ENCODE data around the gene DNAJB1. TPM values are rescaled to one million over a fixed set of nuclear protein-coding genes. Genes with fewer than 3 reads are reported as not detected.

The DNAJB1 gene
- total and polyA plus RNA-seq, 10 of the 15 experiments (the other 5 are each of a cell fraction or from before 2014, with no cell fraction given) = 4.8 to 65.8 (median 34.9) TPM

- TF ChIP-seq, protein P1, sequence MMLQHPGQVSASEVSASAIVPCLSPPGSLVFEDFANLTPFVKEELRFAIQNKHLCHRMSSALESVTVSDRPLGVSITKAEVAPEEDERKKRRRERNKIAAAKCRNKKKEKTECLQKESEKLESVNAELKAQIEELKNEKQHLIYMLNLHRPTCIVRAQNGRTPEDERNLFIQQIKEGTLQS (IDR thresholded peaks at IDR 0.05; ENCODE audit: borderline replicate concordance, extremely low read depth, low read depth, low read length) = no peak
- no peak for TF ChIP-seq E2F8 (IDR thresholded peaks at IDR 0.05; ENCODE audit: low read depth, partially characterized antibody)
- TF ChIP-seq, protein P2, sequence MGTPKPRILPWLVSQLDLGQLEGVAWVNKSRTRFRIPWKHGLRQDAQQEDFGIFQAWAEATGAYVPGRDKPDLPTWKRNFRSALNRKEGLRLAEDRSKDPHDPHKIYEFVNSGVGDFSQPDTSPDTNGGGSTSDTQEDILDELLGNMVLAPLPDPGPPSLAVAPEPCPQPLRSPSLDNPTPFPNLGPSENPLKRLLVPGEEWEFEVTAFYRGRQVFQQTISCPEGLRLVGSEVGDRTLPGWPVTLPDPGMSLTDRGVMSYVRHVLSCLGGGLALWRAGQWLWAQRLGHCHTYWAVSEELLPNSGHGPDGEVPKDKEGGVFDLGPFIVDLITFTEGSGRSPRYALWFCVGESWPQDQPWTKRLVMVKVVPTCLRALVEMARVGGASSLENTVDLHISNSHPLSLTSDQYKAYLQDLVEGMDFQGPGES (IDR thresholded peaks at IDR 0.05) = no peak
These were observed 1.2 kb upstream of the DNAJB1 start (continued) for GRCh38 chr19:14519245-14519859.

DNA sequence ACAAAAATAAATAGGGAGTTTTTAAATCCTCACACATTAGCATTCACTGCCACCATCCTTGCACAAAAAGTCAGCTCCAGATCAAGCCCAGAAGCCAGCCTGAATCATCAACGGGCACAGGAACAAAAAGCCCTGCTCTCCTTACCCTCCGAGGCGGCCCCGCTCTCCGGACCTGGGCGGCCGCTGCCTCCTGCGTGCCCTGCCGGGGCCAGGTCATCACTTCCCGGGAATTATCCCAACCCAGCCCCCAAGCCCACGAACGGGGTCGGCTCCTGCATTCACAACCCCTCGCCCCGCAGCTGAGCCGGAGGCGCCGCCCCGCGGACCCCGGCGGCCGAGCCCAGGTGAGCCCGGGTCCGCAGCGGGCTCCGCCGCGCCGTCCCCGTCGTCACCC, 754 bp downstream of the DNAJB1 start:
- peak; percentile 40; the same call in 1 of the 2 replicates for TF ChIP-seq BACH1 (IDR thresholded peaks at IDR 0.05; ENCODE audit: borderline replicate concordance)
- no peak for TF ChIP-seq ZNF217 (IDR thresholded peaks at IDR 0.05)
- peak; percentile 19; the same call in 1 of the 2 replicates for TF ChIP-seq JUND (IDR thresholded peaks at IDR 0.05; ENCODE audit: low read depth, low read length)
- H3K4me3 ChIP-seq = peak overlapping the region; percentile 95
- peaks cover 9% of the 10 kb centered on the region for H3K4me1 ChIP-seq (ENCODE audit: control insufficient read depth, insufficient read depth, low read length)
- H3K4me2 ChIP-seq (ENCODE audit: control insufficient read depth, insufficient read depth) = no peak overlapping the region
- H3K79me2 ChIP-seq (ENCODE audit: control insufficient read depth, insufficient read depth, low read length) = peaks cover 30% of the 10 kb centered on the region
- no peak for FAIRE-seq
- ChIA-PET SMC1A (ENCODE audit: uncharacterized antibody, unreplicated experiment) (interaction anchor here (1.3 to 1.4 kb wide), 2 partner anchors 12 to 13 kb away, joined by 4 read pairs; no protein-coding TSS in a partner anchor), POLR2A (interaction anchor here (0.6 to 2.7 kb wide), 6 partner anchors 8 to 381 kb away, joined by 3 to 12 read pairs (median 4); partner anchors contain the start of genes ASF1B and TECR), RAD21 (ENCODE audit: unreplicated experiment) (interaction anchor here (1.1 to 1.9 kb wide), 3 partner anchors 85 to 381 kb away, joined by 3 to 5 read pairs (median 3); partner anchors contain the start of genes ASF1B and PKN1), CTCF (interaction anchor here (1.0 to 4.9 kb wide), 5 partner anchors 12 to 57 kb away, joined by 3 to 41 read pairs (median 5); no protein-coding TSS in a partner anchor)
- H3K36me3 ChIP-seq (ENCODE audit: control insufficient read depth in 2 of 2, insufficient read depth in 2 of 2, low read length in 1 of 2) = peaks cover 3 to 12% of the 10 kb centered on the region in 2 experiments; a peak in 3 of 4 replicates
- in situ Hi-C loops (cut with MboI) = no loop called here
- H3K9ac ChIP-seq (ENCODE audit: control insufficient read depth, insufficient read depth, low read length) = peak overlapping the region; percentile 80
- 1% methylated on average over 14 of the region's 32 CpGs for WGBS (ENCODE audit: insufficient coverage, insufficient replicate concordance, low lambda C conversion rate, missing lambda C conversion rate)
- peaks cover 3% of the 10 kb centered on the region; the same call in 1 of the 2 replicates for H4K20me1 ChIP-seq (ENCODE audit: control insufficient read depth, insufficient read depth)
- no peak for ATAC-seq
- no peak for DNase-seq (ENCODE audit: low read depth, low spot score)
- no peaks in the 10 kb centered on the region for H3K27me3 ChIP-seq (replicated peaks in 1 of 2; ENCODE audit: control insufficient read depth in 2 of 2, insufficient read depth in 2 of 2, low read length in 1 of 2)
- peak overlapping the region; percentile 88 for H3K27ac ChIP-seq (ENCODE audit: control insufficient read depth, insufficient read depth)
- intact Hi-C loops (cut with micrococcal nuclease; ENCODE audit: unreplicated experiment) = no loop called here
- BruUV-seq (replicated peaks) = no TSS peak
- no peaks in the 10 kb centered on the region for H3K9me3 ChIP-seq (replicated peaks; ENCODE audit: control insufficient read depth, insufficient read depth, low read length)
- peak overlapping the region; percentile 16; the same call in 1 of the 2 replicates for H2AFZ ChIP-seq (ENCODE audit: control insufficient read depth, low read depth, low read length)
